Measurements from ENCODE around the gene HMHB1.
"Not testable (repeated sequence)": the region's sequence is repeated elsewhere in the genome, so short reads cannot be mapped to it uniquely, and the experiment has no call there.

Gene HMHB1

DNA sequence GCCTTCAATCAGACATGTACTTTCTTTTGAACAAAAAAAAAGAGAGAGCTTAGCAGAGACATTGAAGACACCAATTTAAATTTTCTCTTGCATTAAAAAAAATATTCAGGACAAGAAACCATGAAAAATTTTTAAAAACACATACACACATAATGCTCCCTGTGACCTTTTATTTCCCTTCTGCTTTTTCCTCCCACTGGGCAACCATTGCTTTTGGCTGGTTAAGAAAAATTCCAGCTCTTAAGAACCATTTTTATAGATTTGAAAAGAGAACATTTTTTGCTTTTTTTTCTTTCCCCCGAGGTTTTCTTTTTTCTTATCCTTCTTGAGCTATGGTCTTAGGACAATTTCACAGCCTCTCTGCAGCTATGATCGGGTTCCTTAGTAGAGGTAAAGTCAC lies 6.1 kb upstream of the HMHB1 start:
- DNase-seq, result no peak

DNA sequence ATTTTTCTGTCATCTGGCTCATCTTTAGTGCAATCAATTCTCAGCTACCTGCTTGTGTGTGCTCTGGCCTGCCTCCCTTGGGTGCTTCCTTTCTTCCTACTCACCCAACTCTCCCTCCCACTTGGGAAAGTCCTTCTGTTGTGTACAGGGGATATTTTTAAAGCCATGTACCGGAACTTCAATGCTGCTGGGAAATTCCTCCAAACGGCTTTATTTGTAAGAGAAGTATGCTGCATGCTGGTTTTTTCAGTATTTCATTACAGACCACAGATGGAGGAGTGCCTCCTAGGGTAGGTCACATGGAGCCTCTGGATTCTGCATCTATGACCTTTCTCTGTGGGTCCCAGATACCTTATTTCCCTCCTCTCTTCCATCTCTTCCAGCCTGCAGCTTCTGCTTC lies 5.4 kb upstream of the HMHB1 start:
- DNase-seq, result no peak

DNA sequence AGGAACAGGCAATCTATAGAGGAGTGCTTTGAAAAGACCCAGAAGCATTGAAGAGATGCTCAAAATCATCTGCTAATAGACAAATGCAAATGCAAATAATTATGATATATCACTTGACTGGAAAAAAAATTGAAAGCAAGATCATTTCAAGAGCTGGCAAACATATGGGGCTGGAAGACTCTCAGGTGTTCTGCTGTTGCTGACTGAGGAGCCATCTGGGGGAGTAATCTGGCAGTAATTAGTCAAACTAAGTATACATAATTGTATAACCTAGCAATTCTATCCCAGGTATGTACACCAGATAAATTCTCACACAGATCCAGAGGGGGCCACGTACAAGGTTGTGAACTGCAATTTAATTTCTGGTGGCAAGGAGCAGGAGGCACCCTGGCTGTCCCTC lies 4.6 kb upstream of the HMHB1 start:
- no peak for DNase-seq

DNA sequence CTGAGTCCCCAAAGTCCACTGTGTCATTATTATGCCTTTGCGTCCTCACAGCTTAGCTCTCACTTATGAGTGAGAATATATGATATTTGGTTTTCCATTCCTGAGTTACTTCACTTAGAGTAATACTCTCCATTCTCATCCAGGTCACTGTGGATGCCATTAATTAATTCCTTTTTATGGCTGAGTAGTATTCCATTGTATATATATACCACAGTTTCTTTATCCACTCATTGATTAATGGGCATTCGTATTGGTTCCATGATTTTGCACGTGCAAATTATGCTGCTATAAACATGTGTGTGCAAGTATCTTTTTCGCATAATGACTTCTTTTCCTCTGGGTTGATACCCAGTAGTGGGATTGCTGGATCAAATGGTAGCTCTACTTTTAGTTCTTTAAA lies 4.4 kb downstream of the HMHB1 start:
- not testable (repeated sequence) for DNase-seq

DNA sequence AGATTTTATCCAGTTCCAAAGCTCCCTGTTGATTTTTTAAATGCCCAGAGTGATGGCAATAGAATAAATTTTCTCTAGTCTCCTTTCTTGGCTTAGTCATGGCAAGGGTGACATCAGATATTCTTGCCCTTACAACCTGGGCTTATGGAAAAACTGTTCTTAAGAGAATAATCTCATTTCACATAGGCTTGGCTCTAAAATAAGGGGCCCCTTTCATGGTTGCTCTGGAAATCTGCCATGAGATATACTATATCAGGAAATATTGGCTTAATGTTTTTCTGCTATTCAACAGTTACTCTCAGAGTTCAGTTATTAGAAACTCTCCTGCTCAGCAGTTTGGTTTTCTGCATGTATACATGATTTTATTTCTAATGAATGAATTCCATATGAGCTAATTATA lies 7.8 kb downstream of the HMHB1 start:
- no peak for DNase-seq

DNA sequence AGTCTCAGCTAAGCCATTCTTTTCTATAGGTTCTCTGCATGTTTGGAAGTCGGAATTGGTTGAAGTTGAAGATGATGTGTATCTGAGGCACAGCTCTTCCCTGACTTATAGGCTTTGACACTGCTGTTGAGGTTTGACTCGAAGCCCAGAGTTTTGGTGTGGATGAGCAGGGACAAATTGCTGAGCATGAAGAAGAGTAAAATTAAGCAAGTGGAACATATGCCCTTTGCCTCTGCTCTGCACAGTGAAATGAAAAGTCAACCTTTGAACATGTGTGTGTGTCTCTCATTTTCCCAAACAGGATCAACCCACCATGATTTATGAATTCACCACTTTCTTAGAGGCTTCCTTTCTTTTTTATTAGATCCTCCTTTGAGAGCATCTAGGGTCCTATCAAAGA lies 8.5 kb downstream of the HMHB1 start:
- DNase-seq, result no peak

DNA sequence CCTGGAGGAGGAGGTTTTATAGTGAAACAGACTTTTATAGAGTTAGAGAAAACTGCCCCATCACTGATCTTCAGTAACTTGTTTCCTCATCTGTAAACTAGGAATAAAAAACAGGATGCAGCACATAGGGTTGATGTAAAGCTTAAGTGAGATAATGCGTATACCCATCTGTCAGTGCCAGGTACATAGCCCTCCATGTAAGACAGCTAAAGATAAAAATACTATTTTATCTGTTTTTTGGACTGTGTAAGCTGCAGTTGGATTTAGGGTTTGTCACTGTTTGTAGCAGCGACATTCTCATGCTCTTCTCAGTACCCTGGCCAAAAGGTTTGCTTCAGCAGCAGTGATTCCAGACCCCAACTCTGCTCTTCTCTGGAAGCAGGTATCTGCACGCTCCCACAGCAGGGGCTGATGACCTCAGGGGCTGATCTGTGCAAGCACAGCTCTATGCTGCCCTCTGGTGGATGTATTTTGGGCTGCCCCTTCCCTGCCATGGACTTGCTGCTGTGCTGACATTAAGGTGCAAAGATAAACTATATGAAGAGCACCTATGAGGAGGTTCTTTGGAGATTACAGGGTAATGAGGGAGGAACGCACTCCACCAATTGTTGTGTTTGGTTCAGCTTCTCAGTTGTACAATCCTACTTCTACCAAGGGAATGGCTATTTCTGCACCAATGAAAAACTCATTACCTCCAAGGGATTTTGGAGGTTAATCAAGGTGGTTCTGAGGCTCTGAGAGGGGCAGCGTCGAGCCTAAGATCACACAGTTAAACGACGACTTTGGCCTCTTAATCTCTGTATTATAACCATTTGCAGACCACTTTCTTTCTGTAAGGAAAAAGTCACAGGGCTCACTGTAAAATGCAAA lies 13.1 kb downstream of the HMHB1 start:
- DNase-seq, result peak; percentile 90

DNA sequence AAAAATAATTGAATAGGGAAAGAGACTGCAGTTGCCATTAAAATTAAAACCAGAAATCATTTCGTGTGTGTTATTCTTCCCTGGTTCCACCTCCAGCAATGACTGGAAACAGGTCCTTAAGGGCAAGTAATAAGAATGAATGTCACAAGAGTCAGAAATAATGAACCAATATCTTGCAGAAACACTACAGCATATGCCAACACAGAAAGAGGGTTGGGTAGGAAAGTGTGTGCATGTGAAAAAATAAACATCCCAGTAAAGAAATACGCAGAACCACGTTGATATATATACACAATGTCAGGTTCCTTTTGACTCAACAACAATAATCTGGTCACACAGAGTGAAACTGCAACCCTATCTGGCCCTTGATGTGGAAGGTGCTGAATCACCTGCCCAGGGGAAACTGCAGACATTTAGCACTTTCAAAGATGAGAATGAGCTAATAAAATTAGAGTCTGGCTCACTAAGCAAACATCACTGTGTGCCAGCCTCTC lies 15.0 kb downstream of the HMHB1 start:
- peak; percentile 91 for DNase-seq

DNA sequence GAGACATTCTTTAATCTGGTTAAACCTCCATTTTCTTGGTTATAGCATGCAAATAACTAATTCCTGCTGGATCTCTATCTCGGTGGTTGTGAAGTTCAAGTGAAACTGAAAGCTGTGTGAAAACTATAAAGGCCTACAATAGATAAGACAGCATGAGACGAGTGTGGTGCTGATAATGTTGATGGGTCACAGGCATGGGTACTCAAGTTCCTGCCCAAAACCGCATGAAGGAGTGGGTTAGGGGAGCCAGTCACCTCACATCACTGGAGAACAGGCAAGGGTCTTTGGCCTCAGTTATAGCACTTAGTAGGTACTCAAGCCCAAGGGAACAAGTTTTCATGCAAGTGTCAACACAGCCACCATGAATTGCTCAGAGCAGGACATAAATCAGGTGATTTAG lies 16.7 kb downstream of the HMHB1 start:
- peak; percentile 36 for DNase-seq

DNA sequence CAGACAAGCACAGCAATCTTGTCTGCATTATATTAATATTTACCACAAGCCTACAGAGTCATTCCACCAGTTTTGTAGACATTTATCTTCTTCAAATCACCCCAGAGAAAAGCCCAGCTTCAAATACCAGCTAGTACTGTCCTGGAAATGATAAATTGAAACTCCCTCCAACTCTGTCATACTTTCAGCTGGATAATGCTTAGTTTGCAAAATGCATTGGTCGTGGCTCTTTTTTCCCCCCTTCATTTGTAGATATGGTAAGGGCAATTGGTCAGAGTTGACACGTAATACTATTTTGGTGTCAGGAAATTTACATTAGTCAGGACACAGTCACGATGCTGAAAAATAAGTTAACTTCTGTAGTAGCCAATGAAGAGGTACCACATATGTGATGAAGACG lies 21.2 kb downstream of the HMHB1 start:
- DNase-seq, result no peak

DNA sequence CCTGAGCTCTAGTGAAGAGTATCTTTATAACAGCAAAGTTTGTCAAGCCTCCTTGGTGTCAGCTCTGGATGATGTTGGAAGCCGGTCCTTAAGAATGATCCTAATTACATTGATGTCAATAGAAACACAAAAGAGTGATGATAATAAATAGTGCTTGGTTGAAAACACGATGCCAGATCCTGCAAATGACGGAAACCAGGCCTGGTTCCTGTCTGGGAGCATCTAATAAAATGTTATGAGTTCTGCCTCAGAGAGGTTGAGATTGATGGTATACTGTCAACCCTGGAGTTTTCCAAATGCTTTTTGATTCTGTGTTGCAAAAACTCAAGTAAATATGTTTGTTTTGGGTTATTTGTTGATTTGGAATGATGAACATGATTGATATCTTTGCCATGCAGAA lies 23.3 kb downstream of the HMHB1 start:
- DNase-seq, result no peak

DNA sequence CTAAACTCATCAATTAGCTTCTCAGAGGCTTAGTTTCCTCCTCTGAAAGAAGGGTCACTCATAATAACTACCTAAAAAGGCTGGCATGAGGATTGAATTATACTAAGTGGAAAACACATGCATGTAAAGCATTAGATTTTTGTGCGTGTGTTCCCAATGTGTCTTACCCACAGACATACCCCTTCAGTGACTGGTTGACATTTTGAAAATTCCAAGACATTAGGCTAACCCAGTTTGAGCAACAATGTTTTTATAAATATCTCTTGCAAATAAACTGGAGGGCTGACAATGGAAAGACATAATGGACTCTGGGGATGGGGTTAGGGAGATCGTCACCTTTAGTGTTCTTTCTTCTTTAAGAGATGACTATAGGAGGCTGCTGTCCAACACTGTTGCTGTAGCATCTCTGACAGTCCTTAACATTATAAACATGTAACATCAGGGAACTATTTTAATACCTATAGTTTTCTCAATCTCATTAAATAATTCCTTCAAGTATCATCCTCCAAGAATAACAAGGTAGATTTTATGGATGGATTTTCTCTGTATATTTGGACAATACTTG lies 24.3 kb downstream of the HMHB1 start:
- DNase-seq, result no peak

DNA sequence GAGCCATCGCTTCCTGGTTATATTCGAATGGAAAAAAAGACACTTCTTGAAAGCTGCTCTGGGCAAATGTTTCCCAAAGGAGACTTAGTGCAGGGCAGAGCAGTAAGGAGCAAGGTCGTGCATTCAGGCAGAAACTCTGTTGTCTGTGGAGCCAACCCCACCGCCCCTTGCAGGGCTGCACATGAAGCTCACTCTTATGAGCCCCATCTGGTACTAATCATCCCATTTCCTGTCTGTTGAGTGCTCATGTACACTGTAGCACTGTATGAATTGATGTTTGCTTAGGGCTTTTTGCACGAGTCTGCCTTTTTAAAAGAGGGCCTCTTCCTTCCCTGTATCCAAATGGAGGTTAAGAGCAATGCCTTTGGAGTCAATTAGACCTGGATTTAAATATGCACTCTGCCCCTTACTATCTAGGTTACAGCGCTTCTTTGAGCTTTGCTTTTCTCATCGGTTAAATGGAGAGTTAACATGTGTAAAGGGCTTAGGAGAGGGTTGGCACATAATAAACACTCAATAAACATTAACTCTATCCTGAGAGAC lies 25.4 kb downstream of the HMHB1 start:
- no peak for DNase-seq

DNA sequence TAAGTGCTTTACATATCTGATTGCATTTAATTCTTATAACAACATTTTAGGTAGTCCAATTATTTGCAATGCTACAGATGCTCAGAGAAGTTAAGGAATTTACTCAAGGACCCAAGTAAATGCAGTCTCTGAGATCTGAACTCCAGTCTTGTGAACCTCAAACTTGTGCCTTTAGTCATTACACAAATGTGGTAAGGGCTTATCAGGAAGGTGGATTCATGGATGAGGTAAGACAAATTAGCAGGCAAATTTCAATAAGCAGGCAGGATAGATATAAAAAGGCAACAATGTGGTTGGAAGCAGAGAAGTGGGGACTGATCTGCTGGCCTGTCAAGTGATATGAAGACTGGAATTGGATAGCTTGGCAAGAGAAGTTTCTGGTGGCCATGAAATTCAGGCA lies 29.5 kb downstream of the HMHB1 start:
- DNase-seq, result no peak

DNA sequence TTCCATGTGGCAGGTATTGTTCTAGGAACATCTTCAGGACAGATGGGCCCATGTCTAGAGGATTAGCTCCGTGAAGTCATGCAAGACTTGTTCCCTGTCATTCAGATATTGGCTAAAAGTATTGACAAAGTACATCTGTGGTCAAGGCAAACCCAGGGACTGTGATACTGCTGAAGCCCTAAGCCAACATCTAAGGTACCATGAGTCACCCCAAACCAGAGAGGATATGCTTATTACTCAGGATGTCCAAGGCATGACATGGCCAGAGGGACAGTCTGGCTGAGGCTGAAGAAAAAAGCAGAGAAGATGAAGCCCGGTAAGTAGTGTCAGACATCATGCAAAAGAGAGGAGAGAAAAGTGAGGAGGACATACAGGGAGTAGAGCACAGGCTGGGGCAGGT lies 31.0 kb downstream of the HMHB1 start:
- no peak for DNase-seq

DNA sequence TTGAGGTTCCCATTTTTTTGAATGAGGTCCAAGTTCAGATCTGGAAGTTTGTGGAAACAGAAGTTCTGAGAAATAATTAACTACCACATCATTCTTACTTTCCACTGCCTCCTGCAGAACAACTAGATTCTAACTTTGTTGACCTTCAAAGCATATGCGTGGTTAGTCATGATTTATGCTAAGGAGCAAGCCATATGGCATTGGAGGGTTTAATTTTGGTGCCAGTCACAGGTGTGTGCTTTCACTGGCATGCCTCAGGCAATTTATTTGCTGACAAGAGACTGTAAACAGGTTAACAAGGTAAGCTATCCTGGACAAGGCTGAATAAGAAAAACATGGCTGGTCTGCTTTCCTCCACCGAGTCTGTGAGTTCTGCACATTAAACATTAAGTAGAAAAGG lies 31.5 kb downstream of the HMHB1 start:
- DNase-seq, result no peak

DNA sequence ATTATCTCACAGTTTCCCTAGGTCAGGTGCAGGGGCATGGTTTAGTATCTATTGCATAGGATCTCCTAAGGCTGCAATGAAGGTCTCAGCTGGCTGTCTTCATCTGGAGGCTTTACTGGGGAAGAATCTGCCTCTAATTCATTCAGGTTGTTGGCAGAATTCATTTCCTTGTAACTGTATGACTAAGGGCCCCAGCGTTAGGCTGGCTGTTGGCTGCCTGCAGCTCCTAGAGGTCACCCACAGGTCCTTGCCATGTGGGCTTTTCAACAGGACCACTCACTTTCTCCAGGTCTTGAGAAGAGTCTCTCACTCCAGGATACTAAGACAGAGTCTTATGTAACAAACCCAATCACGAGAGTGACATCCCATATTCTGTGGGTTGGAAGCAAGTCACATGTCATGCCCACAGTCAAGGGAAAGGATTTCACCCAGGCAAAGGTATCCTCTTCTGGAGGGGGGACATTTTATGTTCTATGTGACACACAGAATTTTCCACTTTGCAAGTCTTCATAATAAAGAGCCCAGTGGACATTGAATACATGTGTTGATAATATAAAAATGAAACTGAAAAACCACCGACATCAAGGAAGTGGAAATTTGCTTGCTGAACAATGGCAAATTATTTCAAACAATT lies 38.2 kb downstream of the HMHB1 start:
- peak; percentile 20 for DNase-seq

DNA sequence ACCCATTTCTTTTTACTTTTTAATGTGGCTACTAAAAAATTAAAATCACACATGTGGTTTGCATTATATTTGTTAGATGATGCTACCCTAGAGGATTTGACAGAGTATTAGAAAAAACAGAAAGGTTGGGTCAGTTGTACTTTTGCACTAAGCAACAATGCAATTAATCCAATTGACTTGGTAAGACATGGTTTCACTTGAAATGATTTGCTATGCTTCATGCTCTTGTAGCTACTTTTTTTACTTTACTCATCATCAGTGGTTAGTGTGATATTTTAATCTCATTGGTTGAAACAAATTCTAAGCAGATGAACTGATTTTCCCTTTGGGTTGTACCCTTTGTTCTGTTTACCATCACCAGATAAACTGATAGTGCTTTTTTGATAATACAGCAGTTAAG lies 39.4 kb downstream of the HMHB1 start:
- no peak for DNase-seq

DNA sequence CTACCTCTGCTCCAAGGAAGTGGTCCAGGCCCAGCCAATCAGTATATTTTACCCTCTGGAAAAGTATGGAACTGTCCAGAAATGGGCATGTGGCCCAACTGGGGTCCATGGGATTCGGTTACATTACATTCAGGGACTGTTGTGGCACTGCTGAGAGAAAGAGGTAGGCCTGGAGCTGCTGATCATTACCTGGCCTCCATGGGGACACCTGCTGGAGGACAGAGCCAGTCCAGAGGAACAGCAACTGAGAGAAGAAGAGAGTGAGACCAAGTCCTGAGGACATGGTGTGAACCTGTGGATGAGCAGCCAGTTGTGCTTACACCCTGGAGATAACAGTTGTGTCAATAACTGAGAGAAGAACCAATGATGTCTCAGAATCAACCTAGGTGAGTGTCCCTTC lies 48.2 kb downstream of the HMHB1 start:
- no peak for DNase-seq

DNA sequence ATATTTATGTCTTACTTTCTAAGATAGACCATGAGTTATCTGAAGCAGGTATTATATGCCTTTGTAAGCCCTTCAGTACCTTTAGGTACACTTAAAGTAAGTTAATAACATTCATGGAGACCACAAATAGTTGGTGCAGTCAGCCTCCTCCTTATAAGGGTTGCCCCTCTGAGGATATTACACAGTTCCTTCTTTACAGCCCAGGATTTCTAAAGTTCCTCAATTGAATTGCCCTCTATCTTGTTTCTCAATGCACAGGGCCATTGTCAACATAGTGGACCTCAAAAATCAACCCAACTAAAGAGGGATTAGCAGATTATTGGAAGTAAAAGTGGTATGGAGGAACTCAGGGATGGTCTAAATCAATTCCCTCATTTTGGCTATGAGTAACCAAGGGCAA lies 50.3 kb downstream of the HMHB1 start:
- DNase-seq, result no peak

DNA sequence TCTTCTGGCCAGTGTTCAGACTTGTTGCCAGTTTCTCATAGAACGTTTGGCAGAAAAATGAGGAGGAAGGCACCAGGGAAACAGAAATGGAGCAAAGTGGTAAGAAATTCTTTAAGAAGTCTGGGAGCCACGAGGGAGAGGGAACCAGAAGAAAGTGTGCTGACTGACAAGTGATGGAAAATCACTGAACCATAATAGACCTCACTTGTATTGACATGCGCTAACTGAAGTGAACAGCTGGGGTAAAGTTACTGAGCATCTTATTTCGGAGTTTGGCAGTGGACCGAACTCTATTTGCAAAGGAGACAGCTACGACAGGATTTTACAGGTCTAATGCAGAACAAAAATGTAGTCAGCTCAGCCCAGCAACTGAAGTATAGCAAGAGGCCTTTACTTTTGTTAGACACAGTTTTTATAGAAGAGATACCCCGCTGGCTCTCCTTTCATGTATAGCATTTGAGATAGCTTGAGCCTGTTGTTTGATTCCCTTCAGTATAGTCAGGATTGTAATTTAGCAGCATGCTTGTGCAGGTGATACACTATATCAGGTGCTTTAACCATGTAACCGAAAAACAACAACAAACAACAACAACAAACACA lies 53.6 kb downstream of the HMHB1 start:
- DNase-seq, result no peak
